OCI-LY7 (cell line): ENCODE measurements around the gene TMTC1. TPM values are rescaled to one million over a fixed set of nuclear protein-coding genes. Genes with fewer than 3 reads are reported as not detected.

Experiments used
- BruUV-seq: library from RNA; stranded (reverse); fragments of 400-500 nt; replicated peaks from 2 replicates; lab custom pipeline; 2021; lab: Mats Ljungman, UMichigan
- CTCF ChIA-PET: fragments of 300-600 bp; sonication (Branson Sonifier 250); formaldehyde crosslinking; loops from one replicate; lab custom pipeline; 2022; ENCODE audit warnings: antibody characterized with exemption; ENCODE audit not compliant: unreplicated experiment; lab: Charles Lee
- POLR2A ChIA-PET: fragments of 300-600 bp; sonication (Branson Sonifier 250); formaldehyde crosslinking; loops from one replicate; lab custom pipeline; 2022; ENCODE audit warnings: antibody characterized with exemption; lab: Charles Lee
- DNase-seq: peaks from one replicate; pipeline ENCODE4 v3.0.0-alpha.2; 2015; ENCODE audit warnings: low spot score
- H2AFZ ChIP-seq: fragments of 200-600 bp; sonication (generic), shearing (Covaris generic); 2 replicates; pipeline ENCODE4 v1.6.1; 2014; ENCODE audit warnings: mild to moderate bottlenecking, antibody characterized with exemption, low read length, moderate library complexity
- H3K27ac ChIP-seq: fragments of 200-600 bp; sonication (generic); 2 replicates; pipeline ENCODE4 v1.5.1; 2014; ENCODE audit warnings: mixed run types, low read depth, mild to moderate bottlenecking, moderate library complexity, low read length, inconsistent platforms; ENCODE audit not compliant: poor library complexity, severe bottlenecking
- H3K36me3 ChIP-seq: fragments of 200-600 bp; sonication (generic); 2 replicates; pipeline ENCODE4 v1.6.1; 2014; ENCODE audit warnings: mild to moderate bottlenecking, antibody characterized with exemption, low read length, moderate library complexity, mixed read lengths; ENCODE audit not compliant: insufficient read depth
- H3K4me1 ChIP-seq: fragments of 200-600 bp; sonication (generic); 2 replicates; pipeline ENCODE4 v1.5.1; 2014; ENCODE audit warnings: mild to moderate bottlenecking, low read length; ENCODE audit not compliant: insufficient read depth, poor library complexity, severe bottlenecking
- H3K4me2 ChIP-seq: fragments of 200-600 bp; sonication (generic); 2 replicates; pipeline ENCODE4 v1.6.1; 2014; ENCODE audit warnings: mild to moderate bottlenecking, low read length
- H3K4me3 ChIP-seq: fragments of 200-600 bp; sonication (generic); 2 replicates; pipeline ENCODE4 v1.5.1; 2014; ENCODE audit warnings: mild to moderate bottlenecking, low read depth, low read length; ENCODE audit not compliant: poor library complexity, severe bottlenecking
- H3K79me2 ChIP-seq: fragments of 200-600 bp; sonication (generic); 2 replicates; pipeline ENCODE4 v1.6.1; 2016; ENCODE audit warnings: low read depth, mild to moderate bottlenecking, low read length, moderate library complexity, mixed read lengths; ENCODE audit not compliant: insufficient read depth
- H3K9me2 ChIP-seq: fragments of 200-600 bp; sonication (generic); 2 replicates; pipeline ENCODE4 v1.6.1; 2016; ENCODE audit warnings: mild to moderate bottlenecking, low read length, mixed read lengths; ENCODE audit not compliant: insufficient read depth
- H3K9me3 ChIP-seq: fragments of 200-600 bp; sonication (generic); 2 replicates; pipeline ENCODE4 v1.6.1; 2014; ENCODE audit warnings: mild to moderate bottlenecking, mixed run types, low read length, mixed read lengths
- H4K20me1 ChIP-seq: fragments of 200-600 bp; sonication (generic); 2 replicates; pipeline ENCODE4 v1.6.1; 2014; ENCODE audit warnings: mild to moderate bottlenecking, antibody characterized with exemption, low read length, moderate library complexity, mixed read lengths; ENCODE audit not compliant: insufficient read depth
- EZH2phosphoT487 ChIP-seq: fragments of 200-600 bp; sonication (generic); IDR thresholded peaks from 2 replicates; pipeline ENCODE4 v1.6.1; 2018; ENCODE audit warnings: low read depth, borderline replicate concordance, mild to moderate bottlenecking, mixed run types, antibody characterized with exemption, low read length, moderate library complexity, mixed read lengths
- intact Hi-C: fragments of 100-400 bp; cut with micrococcal nuclease; formaldehyde crosslinking; loops from one replicate; pipeline ENCODE4 v1.10.0; 2022; ENCODE audit not compliant: unreplicated experiment
- total RNA-seq, 2 experiments: library from RNA; depleted of rRNA in 1 of 2; stranded (reverse); fragments of >200 nt in 1 of 2; shearing (Covaris generic) in 1 of 2; gene quantifications; 2 replicates each; pipeline ENCODE4 v1.2.3, GENCODE V29; 2014 to 2022
- TF ChIP-seq, protein P1 (sequence below): fragments of 200-600 bp; sonication (generic); conservative IDR thresholded peaks from 2 replicates; pipeline ENCODE4 v1.5.1; 2014; ENCODE audit warnings: mild to moderate bottlenecking, antibody characterized with exemption, low read length, moderate library complexity, mixed read lengths

The TMTC1 gene
- total RNA-seq, 2 experiments from 2014 or later: not detected

DNA sequence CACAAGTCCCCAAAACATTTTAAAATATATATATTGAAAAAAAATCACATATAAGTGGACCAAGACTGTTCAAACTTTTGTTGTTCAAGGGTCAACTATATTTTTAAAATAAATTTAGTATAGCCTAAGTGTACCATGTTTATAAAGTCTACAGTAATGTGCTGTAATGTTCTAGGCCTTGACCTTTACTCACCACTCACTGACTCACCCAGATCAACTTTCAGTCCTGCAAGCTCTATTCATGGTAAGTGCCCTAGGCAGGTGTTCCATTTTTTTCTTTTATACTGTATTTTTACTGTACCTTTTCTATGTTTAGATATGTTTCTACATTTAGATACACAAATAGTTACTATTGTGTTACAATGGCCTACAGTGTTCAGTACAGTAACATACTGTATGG lies 23.4 kb upstream of the TMTC1 start:
- H4K20me1 ChIP-seq: no peaks in the 10 kb centered on the region
- no peak overlapping the region for H3K27ac ChIP-seq
- POLR2A ChIA-PET: no interaction called here
- no peak overlapping the region for H2AFZ ChIP-seq
- intact Hi-C loops: no loop called here
- CTCF ChIA-PET: no interaction called here
- H3K36me3 ChIP-seq: no peaks in the 10 kb centered on the region
- BruUV-seq: no TSS peak
- no peaks in the 10 kb centered on the region for H3K79me2 ChIP-seq
- peaks cover 4% of the 10 kb centered on the region; the same call in 1 of the 2 replicates for H3K9me3 ChIP-seq
- no peaks in the 10 kb centered on the region for H3K4me1 ChIP-seq
- no peak for DNase-seq
- TF ChIP-seq EZH2phosphoT487: no peak
- TF ChIP-seq, protein P1, sequence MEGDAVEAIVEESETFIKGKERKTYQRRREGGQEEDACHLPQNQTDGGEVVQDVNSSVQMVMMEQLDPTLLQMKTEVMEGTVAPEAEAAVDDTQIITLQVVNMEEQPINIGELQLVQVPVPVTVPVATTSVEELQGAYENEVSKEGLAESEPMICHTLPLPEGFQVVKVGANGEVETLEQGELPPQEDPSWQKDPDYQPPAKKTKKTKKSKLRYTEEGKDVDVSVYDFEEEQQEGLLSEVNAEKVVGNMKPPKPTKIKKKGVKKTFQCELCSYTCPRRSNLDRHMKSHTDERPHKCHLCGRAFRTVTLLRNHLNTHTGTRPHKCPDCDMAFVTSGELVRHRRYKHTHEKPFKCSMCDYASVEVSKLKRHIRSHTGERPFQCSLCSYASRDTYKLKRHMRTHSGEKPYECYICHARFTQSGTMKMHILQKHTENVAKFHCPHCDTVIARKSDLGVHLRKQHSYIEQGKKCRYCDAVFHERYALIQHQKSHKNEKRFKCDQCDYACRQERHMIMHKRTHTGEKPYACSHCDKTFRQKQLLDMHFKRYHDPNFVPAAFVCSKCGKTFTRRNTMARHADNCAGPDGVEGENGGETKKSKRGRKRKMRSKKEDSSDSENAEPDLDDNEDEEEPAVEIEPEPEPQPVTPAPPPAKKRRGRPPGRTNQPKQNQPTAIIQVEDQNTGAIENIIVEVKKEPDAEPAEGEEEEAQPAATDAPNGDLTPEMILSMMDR: no peak
- H3K4me2 ChIP-seq: no peak overlapping the region
- H3K4me3 ChIP-seq: no peak overlapping the region
- H3K9me2 ChIP-seq: no peaks in the 10 kb centered on the region

DNA sequence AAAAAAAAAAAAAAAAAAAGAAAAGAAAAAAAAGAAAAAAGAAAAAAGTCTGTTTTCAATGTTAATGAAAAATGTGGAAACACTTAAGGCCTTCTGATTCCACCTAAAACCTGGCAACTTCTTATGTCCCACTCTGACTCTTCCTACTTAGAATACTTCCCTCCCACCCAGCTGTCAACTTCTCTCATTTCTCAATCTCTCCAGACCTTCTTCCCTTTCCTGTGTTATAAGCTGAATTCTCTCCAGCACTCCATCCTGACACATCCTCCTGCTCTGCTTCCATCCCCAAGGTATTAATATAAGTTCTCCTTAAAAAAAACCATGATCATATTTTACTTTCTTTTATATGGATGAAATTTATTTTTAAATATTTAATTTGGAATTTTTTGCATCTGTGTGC lies 20.3 kb upstream of the TMTC1 start:
- Histone ChIP-seq H3K36me3 (no peaks in the 10 kb centered on the region), H3K27ac (no peak overlapping the region), H2AFZ (no peak overlapping the region), H3K4me2 (no peak overlapping the region), H3K4me3 (no peak overlapping the region), H3K9me2 (no peaks in the 10 kb centered on the region), H3K79me2 (no peaks in the 10 kb centered on the region), H4K20me1 (no peaks in the 10 kb centered on the region), H3K4me1 (no peaks in the 10 kb centered on the region), H3K9me3 (peaks cover 4% of the 10 kb centered on the region; the same call in 1 of the 2 replicates)
- DNase-seq: no peak
- BruUV-seq: no TSS peak
- ChIA-PET POLR2A (interaction anchor here (0.6 kb wide), 4 partner anchors 201 to 487 kb away, joined by 3 to 5 read pairs (median 4); no protein-coding TSS in a partner anchor), CTCF (no interaction called here)
- TF ChIP-seq, protein P1: no peak
- no peak for TF ChIP-seq EZH2phosphoT487
- intact Hi-C loops: no loop called here

DNA sequence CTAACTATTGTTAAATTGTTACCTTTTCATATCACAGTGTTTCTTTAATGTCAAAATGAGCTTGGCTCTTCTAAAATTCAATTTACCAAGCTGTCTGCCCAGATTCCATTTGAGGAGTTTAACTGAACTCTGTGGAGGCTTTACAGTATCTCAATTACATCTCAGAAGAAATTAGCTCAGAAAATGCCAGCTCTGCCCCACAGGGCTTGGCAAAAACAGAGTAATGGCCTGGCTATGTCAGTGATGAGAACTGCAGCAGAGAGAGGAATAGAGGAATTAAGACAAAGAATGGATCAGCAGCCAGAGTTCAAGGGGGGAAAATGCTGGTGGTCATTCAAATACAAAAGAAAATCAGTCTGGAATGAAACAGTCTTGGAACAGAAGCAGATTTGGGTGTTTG lies 15.8 kb upstream of the TMTC1 start:
- no peaks in the 10 kb centered on the region for H3K4me1 ChIP-seq

More for the DNA sequence above, 15.8 kb upstream of the TMTC1 start:
- H3K9me2 ChIP-seq: no peaks in the 10 kb centered on the region
- no peak overlapping the region for H3K27ac ChIP-seq
- H3K9me3 ChIP-seq: no peaks in the 10 kb centered on the region
- TF ChIP-seq, protein P1: no peak
- TF ChIP-seq EZH2phosphoT487: no peak
- no peak for DNase-seq
- H3K4me2 ChIP-seq: no peak overlapping the region
- H4K20me1 ChIP-seq: no peaks in the 10 kb centered on the region
- ChIA-PET POLR2A (interaction anchor here (0.6 kb wide), 1 partner anchor 75 kb away, joined by 5 read pairs; no protein-coding TSS in a partner anchor), CTCF (no interaction called here)
- BruUV-seq: no TSS peak
- H3K79me2 ChIP-seq: no peaks in the 10 kb centered on the region
- no peak overlapping the region for H3K4me3 ChIP-seq
- no peaks in the 10 kb centered on the region for H3K36me3 ChIP-seq
- no peak overlapping the region for H2AFZ ChIP-seq
- intact Hi-C loops: no loop called here
